GM18909 (cell line): ENCODE measurements around the gene CNTFR.

Experiments used
- ATAC-seq: cut with Tn5 transposase; IDR thresholded peaks from one replicate; pipeline ENCODE4 v1.9.1; 2021; ENCODE audit warnings: mild to moderate bottlenecking; ENCODE audit not compliant: unreplicated experiment, poor library complexity

CNTFR gene

GRCh38 chr9:34514816-34515215, 74.7 kb downstream of the CNTFR start:
- no peak for ATAC-seq

- ATAC-seq, result no peak
These were observed 75.1 kb downstream of the CNTFR start for GRCh38 chr9:34514401-34514800.

- ATAC-seq, result no peak
These were observed 75.8 kb downstream of the CNTFR start for GRCh38 chr9:34513567-34514214.

- ATAC-seq, result no peak
These were observed 77.1 kb downstream of the CNTFR start for GRCh38 chr9:34512131-34513078.

- ATAC-seq, result no peak
These were observed 78.7 kb downstream of the CNTFR start for GRCh38 chr9:34510497-34511468.

DNA sequence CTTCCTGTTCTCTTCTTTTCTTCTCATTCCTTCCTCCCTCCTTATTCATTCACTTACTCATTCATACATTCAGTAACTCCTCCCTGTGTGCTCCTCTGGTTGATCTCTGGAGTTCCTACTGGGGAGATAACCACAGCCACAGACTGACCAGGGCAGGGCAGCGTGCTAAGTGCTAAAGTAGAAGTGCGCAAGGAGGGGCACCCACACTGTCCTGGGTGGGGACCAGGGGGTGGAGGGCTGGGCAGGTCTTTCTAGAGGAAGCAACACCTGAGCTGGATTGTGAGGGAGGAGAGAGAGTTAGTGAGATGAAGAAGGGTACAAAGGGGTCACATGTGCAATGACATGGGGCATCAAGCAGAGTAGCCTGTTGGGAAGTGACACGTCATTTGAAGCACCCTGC, 80.6 kb downstream of the CNTFR start:
- ATAC-seq, result no peak

DNA sequence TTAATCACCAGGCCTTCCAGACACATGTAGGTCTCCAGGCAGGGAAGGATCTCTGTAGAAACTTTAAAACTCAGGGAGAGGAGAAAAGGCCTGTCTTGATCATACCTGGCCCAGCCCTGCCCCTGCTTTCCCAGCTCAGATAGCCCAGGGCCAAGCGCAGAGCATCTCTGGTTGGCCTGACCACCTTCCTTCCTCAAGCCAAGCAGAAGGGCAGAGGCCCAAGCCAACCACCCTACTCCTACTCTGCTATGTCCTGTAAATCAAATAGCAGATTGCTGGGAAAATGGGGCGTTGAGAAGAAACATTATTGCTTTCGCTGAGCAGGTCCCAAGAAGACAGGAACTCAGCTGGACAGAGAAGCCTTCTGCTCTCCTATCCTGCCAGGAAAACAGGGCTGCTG, 81.1 kb downstream of the CNTFR start:
- ATAC-seq, result no peak

DNA sequence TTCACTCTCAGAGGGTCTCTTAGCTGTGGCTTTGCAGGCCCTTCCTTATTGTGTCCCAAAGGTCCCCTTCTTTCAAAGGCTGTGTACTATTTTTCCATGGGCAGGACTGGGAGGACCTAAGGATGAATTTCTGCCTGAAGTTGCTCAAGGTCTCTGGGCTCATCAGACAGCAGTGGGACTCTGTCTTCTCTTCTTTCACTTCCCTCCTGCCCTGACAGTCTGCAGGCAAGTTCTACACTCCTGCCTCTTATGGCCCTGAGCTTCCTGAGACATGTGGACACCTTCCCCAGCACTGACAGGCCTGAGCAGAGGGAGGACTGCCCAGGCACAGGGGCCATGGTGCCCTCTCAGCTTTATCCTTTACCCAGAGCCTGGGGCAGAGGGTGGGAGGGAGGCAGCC, 81.6 kb downstream of the CNTFR start:
- ATAC-seq, result no peak

DNA sequence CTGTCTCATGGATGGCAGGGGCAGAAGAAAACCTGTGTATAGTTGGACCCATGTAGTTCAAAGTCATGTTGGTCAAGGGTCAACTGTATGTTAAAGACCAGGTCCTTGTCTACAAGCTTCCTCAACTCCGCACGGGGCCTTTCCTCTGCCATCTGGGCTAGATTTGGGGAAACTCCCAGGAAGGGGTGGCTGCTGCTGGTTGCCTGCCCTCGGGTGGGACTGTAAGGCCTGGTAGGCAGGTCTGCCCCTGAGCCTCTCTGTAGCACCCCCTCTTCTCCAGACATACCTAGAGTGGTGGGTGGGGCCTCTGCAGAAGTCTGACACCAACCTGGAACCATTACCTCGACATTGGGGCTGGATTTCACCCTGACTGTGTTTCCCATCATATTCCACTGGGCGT, 82.0 kb downstream of the CNTFR start:
- no peak for ATAC-seq

DNA sequence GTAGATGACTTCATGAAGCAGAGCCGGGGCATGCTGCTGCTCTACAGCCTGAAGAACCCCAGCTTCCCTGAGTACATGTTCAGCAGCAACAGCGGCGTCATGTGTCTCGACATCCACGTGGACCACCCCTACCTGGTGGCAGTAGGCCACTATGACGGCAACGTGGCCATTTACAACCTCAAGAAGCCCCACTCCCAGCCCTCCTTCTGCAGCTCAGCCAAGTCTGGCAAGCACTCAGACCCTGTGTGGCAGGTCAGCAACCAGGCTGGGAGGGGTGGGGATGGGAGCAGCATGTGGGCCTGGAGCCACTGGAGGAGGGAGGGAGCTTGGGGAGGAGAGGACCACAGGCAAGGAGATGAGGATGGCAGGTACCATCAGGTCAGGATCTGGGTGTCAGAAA, 82.9 kb downstream of the CNTFR start:
- no peak for ATAC-seq

DNA sequence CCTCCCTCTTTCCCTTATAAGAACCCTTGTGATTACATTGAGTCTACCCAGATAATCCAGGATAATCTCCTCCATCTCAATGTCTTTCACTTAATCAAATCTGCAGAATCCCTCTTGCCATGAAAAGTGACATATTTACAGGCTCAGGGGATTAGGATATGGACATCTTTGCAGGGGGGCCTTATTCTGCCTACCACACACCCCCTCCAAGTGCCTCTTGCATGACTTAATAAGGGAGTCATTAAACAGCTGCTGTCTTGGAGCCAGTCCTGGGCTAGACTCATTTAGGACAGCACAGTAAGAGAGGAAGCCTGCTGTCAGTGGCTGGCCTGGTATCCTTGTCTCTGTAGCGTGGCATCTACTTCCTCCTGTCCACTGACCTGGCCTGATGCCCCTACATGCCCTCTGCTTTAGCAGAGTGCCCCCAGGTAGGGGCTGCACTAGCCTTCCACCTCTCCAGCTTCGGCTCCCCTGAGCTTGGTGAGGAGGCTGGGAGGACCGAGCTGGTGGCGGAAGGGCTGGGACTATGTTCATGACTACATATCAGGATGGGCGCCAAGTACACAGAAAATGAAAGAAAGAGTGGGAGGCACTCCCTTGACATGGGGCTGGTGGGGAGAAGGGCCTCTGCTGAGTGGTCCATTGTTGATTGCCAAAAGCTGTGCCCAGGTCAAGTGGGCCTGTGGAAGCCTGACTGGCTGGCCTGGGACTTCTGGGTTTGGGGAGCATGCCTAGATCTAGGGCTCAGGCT, 84.0 kb downstream of the CNTFR start:
- ATAC-seq, result no peak

DNA sequence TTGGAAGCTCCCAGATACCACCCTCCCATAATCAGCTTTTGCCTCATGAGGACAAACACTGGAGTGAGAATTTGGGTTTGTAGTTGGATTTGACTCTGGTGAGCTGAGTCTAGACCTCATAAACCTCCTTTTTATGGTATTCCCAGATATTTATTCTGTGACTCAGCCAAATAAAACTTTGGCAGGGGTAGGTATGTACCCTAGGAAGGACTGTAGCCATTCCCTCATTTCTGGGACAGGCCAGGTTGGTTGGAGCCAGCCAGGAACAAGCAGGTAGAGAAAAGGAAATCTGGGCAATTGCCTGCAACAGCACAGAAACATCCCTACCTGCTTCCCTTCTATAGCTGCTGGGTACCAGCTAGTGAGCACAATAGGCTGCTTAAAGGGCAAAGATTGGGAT, 86.1 kb downstream of the CNTFR start:
- no peak for ATAC-seq

- ATAC-seq, result no peak
These were observed 86.6 kb downstream of the CNTFR start for GRCh38 chr9:34502891-34503290.

- no peak for ATAC-seq
These were observed 87.1 kb downstream of the CNTFR start for GRCh38 chr9:34502471-34502870.

DNA sequence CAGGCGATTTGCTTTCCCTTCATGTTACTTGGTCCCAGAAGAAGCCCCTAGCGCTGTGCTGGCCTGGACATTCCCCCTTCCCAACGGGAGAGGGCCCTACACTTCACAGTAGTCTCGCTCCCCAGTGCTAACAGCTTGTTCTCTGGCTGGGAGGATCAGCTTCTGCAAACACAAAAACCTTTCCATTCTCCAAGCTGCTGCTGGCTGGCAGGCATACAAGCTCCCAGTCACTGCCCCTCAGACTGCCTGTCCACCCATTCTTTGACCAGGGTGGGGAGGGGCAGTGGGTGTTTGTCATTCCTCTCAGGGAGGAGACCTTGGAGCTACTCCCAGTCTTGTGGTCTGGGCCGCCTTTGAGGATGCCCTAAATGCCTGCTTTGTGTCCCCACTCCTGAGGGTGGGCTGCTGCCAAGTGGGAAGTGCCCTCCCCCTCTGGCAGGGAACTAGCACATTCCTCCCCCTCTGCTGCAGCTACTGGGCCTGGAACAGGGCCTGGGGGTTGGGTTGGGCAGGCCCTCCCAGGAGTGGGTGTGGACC, 87.6 kb downstream of the CNTFR start:
- ATAC-seq, result no peak
